SU-DHL-6 (cell line): ENCODE measurements around the gene IQCE.

ENCODE experiments used
- H2AFZ ChIP-seq: fragments of 200-600 bp; sonication (generic); 2 replicates; pipeline ENCODE4 v1.6.1; 2014; ENCODE audit warnings: low read depth, mild to moderate bottlenecking, moderate library complexity, mixed read lengths, antibody characterized with exemption, low read length; ENCODE audit not compliant: severe bottlenecking
- H3F3A ChIP-seq: fragments of 200-600 bp; shearing (Covaris generic); 2 replicates; pipeline ENCODE4 v1.6.0; 2016; ENCODE audit warnings: antibody characterized with exemption, mild to moderate bottlenecking; ENCODE audit not compliant: insufficient read depth
- H3K27ac ChIP-seq: fragments of 200-600 bp; sonication (generic); 2 replicates; pipeline ENCODE4 v1.5.1; 2016; ENCODE audit warnings: low read depth, mild to moderate bottlenecking, low read length, moderate library complexity, mixed read lengths
- H3K27me3 ChIP-seq: fragments of 200-600 bp; sonication (generic), shearing (Covaris generic); 2 replicates; pipeline ENCODE4 v1.6.0; 2014; ENCODE audit warnings: mild to moderate bottlenecking, low read length
- H3K36me3 ChIP-seq: fragments of 200-600 bp; sonication (generic); 2 replicates; pipeline ENCODE4 v1.6.1; 2014; ENCODE audit warnings: mild to moderate bottlenecking, low read length, mixed read lengths
- H3K4me2 ChIP-seq: fragments of 300-600, 200-600 bp; shearing (Covaris generic), sonication (generic); 2 replicates; pipeline ENCODE4 v1.6.0; 2014; ENCODE audit warnings: low read length, low read depth, mild to moderate bottlenecking; ENCODE audit not compliant: poor library complexity, severe bottlenecking
- H3K4me3 ChIP-seq: fragments of 200-600 bp; sonication (generic); 2 replicates; pipeline ENCODE4 v1.5.1; 2014; ENCODE audit warnings: antibody characterized with exemption, low read length, mild to moderate bottlenecking, mixed read lengths; ENCODE audit not compliant: insufficient read depth, poor library complexity, severe bottlenecking
- H3K79me2 ChIP-seq: fragments of 200-600 bp; sonication (generic); 2 replicates; pipeline ENCODE4 v1.6.1; 2014; ENCODE audit warnings: mild to moderate bottlenecking, low read length, moderate library complexity; ENCODE audit not compliant: insufficient read depth
- H3K9ac ChIP-seq: fragments of 200-600 bp; sonication (generic); 2 replicates; pipeline ENCODE4 v1.7.0; 2014; ENCODE audit warnings: mild to moderate bottlenecking, low read length
- H3K9me2 ChIP-seq: fragments of 200-600 bp; sonication (generic); replicated peaks from 2 replicates; pipeline ENCODE4 v1.6.1; 2014; ENCODE audit warnings: low read length; ENCODE audit not compliant: insufficient read depth
- H3K9me3 ChIP-seq: fragments of 200-600 bp; sonication (generic); 2 replicates; pipeline ENCODE4 v1.6.1; 2014; ENCODE audit warnings: low read length, mixed read lengths; ENCODE audit not compliant: insufficient read depth
- H4K20me1 ChIP-seq: fragments of 200-600 bp; sonication (generic); 2 replicates; pipeline ENCODE4 v1.6.1; 2014; ENCODE audit warnings: low read depth, mild to moderate bottlenecking, antibody characterized with exemption, low read length, moderate library complexity, mixed read lengths
- EZH2phosphoT487 ChIP-seq: fragments of 200-600 bp; sonication (generic), shearing (Covaris generic); conservative IDR thresholded peaks from 2 replicates; pipeline ENCODE4 v1.6.1; 2018; ENCODE audit warnings: mild to moderate bottlenecking, antibody characterized with exemption, low read length, moderate library complexity, mixed read lengths
- TF ChIP-seq, protein P1 (sequence below): fragments of 200-600 bp; sonication (generic); IDR thresholded peaks from one replicate; pipeline ENCODE4 v1.5.1; 2017; ENCODE audit warnings: antibody characterized with exemption, mild to moderate bottlenecking, low read length, moderate library complexity; ENCODE audit not compliant: insufficient read depth, poor library complexity, severe bottlenecking

The IQCE gene

GRCh38 chr7:2655870-2656614, 97.3 kb downstream of the IQCE start:
- Histone ChIP-seq H3K27ac (no peak overlapping the region), H3K27me3 (no peaks in the 10 kb centered on the region), H3K4me3 (no peak overlapping the region), H3K36me3 (no peaks in the 10 kb centered on the region), H3F3A (no peaks in the 10 kb centered on the region), H3K4me2 (no peak overlapping the region), H3K9me3 (no peaks in the 10 kb centered on the region), H3K79me2 (no peaks in the 10 kb centered on the region), H2AFZ (no peak overlapping the region), H4K20me1 (no peaks in the 10 kb centered on the region), H3K9me2 (no peaks in the 10 kb centered on the region), H3K9ac (no peak overlapping the region)
- TF ChIP-seq, protein P1, sequence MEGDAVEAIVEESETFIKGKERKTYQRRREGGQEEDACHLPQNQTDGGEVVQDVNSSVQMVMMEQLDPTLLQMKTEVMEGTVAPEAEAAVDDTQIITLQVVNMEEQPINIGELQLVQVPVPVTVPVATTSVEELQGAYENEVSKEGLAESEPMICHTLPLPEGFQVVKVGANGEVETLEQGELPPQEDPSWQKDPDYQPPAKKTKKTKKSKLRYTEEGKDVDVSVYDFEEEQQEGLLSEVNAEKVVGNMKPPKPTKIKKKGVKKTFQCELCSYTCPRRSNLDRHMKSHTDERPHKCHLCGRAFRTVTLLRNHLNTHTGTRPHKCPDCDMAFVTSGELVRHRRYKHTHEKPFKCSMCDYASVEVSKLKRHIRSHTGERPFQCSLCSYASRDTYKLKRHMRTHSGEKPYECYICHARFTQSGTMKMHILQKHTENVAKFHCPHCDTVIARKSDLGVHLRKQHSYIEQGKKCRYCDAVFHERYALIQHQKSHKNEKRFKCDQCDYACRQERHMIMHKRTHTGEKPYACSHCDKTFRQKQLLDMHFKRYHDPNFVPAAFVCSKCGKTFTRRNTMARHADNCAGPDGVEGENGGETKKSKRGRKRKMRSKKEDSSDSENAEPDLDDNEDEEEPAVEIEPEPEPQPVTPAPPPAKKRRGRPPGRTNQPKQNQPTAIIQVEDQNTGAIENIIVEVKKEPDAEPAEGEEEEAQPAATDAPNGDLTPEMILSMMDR: no peak
- TF ChIP-seq EZH2phosphoT487: no peak

- Histone ChIP-seq H3K4me3 (no peak overlapping the region), H3K27me3 (no peaks in the 10 kb centered on the region), H3F3A (no peaks in the 10 kb centered on the region), H3K27ac (no peak overlapping the region), H3K9ac (no peak overlapping the region), H3K79me2 (no peaks in the 10 kb centered on the region), H4K20me1 (no peaks in the 10 kb centered on the region), H3K36me3 (no peaks in the 10 kb centered on the region), H3K9me2 (no peaks in the 10 kb centered on the region), H2AFZ (no peak overlapping the region), H3K9me3 (no peaks in the 10 kb centered on the region), H3K4me2 (no peak overlapping the region)
- TF ChIP-seq, protein P1: no peak
- no peak for TF ChIP-seq EZH2phosphoT487
Measured at GRCh38 chr7:2657208-2657607, 98.4 kb downstream of the IQCE start.

DNA sequence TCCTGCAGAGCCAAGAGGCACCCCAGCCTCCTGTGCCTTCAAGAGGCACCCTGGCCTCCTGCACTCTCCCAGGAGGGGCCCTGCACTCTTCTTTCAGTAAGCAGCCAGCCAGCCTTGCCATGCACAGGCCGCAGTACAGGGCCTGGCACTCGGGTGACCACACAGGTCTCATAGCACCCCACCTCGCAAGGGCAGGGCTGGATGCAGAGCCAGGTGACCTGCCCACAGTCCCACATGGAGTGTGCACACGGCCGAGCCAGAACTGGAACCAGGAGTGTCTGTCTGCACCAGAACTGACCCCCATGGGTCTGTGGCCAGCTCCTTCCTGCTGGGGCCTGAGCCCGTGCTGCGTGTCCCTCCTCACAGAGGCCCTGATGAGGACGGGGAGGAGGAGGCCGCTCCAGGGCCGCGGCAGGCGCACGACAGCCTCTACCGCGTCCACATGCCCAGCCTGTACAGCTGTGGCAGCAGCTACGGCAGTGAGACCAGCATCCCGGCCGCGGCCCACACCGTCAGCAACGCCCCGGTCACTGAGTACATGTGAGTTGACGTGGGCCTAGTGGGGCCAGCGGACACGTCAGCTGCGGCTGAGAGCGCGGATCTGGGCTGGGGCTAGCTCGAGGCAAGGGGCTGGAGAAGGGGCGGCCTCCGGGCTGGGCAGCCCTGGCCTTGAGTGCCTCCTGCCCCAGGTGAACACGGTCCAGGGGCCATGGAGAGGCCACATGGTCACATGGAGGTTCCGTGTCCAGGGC, 99.3 kb downstream of the IQCE start:
- no peaks in the 10 kb centered on the region for H3K9me2 ChIP-seq
- H3K36me3 ChIP-seq: no peaks in the 10 kb centered on the region
- H4K20me1 ChIP-seq: no peaks in the 10 kb centered on the region
- no peaks in the 10 kb centered on the region for H3F3A ChIP-seq
- H3K27ac ChIP-seq: no peak overlapping the region
- H3K9ac ChIP-seq: no peak overlapping the region
- TF ChIP-seq EZH2phosphoT487: no peak
- H3K9me3 ChIP-seq: no peaks in the 10 kb centered on the region
- H3K27me3 ChIP-seq: no peaks in the 10 kb centered on the region
- no peaks in the 10 kb centered on the region for H3K79me2 ChIP-seq
- H2AFZ ChIP-seq: no peak overlapping the region
- no peak overlapping the region for H3K4me3 ChIP-seq
- H3K4me2 ChIP-seq: no peak overlapping the region

DNA sequence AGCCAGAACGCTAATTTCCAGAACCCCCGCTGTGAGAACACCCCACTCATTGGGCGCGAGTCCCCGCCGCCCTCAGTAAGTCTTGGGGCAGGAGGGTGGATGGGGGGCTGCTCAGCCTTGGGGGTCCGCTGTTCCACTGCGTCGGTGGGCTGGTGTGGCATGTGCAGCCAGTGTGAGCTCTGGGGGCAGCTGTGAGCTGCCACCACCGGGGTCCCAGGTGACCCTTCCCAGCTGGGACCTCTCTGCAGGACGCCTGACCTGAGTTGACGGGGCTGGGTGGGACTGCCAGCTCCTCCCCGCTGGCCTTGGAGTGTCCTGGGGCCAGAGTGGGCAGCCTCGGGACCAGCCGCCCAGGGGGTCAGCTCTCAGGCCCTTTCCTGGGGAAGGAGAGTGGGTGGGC, 100.2 kb downstream of the IQCE start:
- no peak overlapping the region for H3K27ac ChIP-seq

More for the DNA sequence above, 100.2 kb downstream of the IQCE start:
- H3K79me2 ChIP-seq: no peaks in the 10 kb centered on the region
- TF ChIP-seq, protein P1: no peak
- TF ChIP-seq EZH2phosphoT487: no peak
- no peaks in the 10 kb centered on the region for H4K20me1 ChIP-seq
- H2AFZ ChIP-seq: no peak overlapping the region
- no peaks in the 10 kb centered on the region for H3K9me2 ChIP-seq
- H3K9ac ChIP-seq: no peak overlapping the region
- no peaks in the 10 kb centered on the region for H3K36me3 ChIP-seq
- H3K27me3 ChIP-seq: no peaks in the 10 kb centered on the region
- H3F3A ChIP-seq: no peaks in the 10 kb centered on the region
- H3K4me3 ChIP-seq: no peak overlapping the region
- no peak overlapping the region for H3K4me2 ChIP-seq
- no peaks in the 10 kb centered on the region for H3K9me3 ChIP-seq
